Measurements from ENCODE around the gene GLI2. TPM values are rescaled to one million over a fixed set of nuclear protein-coding genes. Genes with fewer than 3 reads are reported as not detected.
A peak's percentile ranks its signal among the peaks of the same experiment; 100 is the strongest.

GLI2 gene
- total and polyA plus RNA-seq, 2 of the 8 experiments (the other 6 are each of a cell fraction or from before 2014, with no cell fraction given): 18.4 to 46.9 TPM

DNA sequence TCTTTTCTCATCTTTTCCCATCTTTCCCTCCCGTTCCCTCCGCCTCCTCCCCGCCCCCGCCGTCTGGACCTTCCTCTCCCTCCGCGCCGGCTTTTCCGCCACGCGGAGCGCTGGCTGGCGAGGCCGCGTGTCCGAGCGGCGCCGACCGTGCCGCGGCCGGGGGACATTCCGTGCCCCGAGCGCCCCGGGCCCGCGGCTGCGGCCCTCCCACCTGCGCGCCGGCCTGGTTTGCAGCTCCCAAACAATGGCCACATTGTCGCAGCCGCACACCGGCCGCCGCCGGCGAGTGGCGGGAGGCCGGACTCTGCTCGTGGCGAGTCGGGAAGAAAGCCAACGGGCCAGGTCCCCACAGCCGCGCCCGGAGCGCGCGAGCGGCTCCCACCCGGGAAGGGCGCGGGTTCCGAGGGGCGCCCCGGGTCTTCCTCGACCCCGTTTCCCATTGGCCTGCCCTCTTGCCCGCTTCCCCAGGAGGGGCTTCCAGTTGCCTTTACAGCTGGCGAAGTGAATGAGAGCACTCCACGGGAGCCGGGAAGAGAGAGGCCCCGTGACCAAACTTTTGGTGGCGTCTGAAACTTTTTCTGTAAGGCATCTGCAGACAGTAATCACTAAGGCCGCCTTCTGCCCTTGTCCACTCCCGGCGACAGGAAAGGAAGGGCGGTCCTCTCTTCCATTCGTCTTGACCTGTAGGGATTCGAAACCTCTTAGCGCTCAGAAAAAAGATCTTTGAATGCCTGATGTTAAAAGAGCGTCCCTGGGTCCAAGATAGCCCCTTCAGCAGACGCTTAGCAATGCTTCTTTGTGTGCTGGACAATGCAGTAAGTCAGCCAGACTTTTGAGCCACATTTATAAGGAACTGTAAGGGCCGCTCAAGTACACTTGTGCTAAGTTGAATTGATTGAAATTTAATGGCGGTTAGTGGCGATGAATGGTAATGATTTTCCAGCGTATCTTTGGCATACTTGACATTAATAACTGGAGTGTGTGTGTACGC lies 6.2 kb downstream of the GLI2 start (continued):
- no peak; the same call in 1 of the 2 replicates for TF ChIP-seq TAF1 (IDR thresholded peaks at IDR 0.05; ENCODE audit: low read depth, low read length)
- peak; percentile 58 for TF ChIP-seq KDM4A (IDR thresholded peaks at IDR 0.05; ENCODE audit: low read depth, low read length, severe bottlenecking)
- TF ChIP-seq, protein P1, sequence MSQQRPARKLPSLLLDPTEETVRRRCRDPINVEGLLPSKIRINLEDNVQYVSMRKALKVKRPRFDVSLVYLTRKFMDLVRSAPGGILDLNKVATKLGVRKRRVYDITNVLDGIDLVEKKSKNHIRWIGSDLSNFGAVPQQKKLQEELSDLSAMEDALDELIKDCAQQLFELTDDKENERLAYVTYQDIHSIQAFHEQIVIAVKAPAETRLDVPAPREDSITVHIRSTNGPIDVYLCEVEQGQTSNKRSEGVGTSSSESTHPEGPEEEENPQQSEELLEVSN (IDR thresholded peaks at IDR 0.05): no peak
- TF ChIP-seq ZNF274 (IDR thresholded peaks at IDR 0.05; ENCODE audit: borderline replicate concordance, extremely low read depth, low read length): no peak
- TF ChIP-seq POLR2A (IDR thresholded peaks at IDR 0.05; ENCODE audit: control extremely low read depth in 1 of 2, low read depth in 2 of 2, low read length in 2 of 2): peak in 1 of 2 experiments; percentile 34
- TF ChIP-seq, protein P2, sequence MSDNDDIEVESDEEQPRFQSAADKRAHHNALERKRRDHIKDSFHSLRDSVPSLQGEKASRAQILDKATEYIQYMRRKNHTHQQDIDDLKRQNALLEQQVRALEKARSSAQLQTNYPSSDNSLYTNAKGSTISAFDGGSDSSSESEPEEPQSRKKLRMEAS (IDR thresholded peaks at IDR 0.05): peak; percentile 48
- TF ChIP-seq SP1 (IDR thresholded peaks at IDR 0.05; ENCODE audit: low read depth, low read length): no peak
- TF ChIP-seq HDAC2 (IDR thresholded peaks at IDR 0.05; ENCODE audit: borderline replicate concordance in 1 of 2, low read depth in 2 of 2, low read length in 2 of 2): no peak; a peak in 1 of 4 replicates
- no peak for TF ChIP-seq KDM5A (IDR thresholded peaks at IDR 0.05; ENCODE audit: low read length)
- TF ChIP-seq GTF2F1 (IDR thresholded peaks at IDR 0.05; ENCODE audit: borderline replicate concordance, low read depth, low read length): no peak
- TF ChIP-seq BRCA1 (IDR thresholded peaks at IDR 0.05; ENCODE audit: low read depth, low read length): no peak
- TF ChIP-seq RBBP5 (IDR thresholded peaks at IDR 0.05; ENCODE audit: borderline replicate concordance, low read depth, low read length): peak; percentile 35; the same call in 1 of the 2 replicates
- TF ChIP-seq, protein P3, sequence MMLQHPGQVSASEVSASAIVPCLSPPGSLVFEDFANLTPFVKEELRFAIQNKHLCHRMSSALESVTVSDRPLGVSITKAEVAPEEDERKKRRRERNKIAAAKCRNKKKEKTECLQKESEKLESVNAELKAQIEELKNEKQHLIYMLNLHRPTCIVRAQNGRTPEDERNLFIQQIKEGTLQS (IDR thresholded peaks at IDR 0.05; ENCODE audit: insufficient read depth, low read depth, low read length): no peak
- TF ChIP-seq TCF12 (IDR thresholded peaks at IDR 0.05; ENCODE audit: low read depth, low read length): 0 out of 2 replicates have a peak, but pooled peaks have one; percentile 19
- TF ChIP-seq JUN (IDR thresholded peaks at IDR 0.05; ENCODE audit: low read depth, low read length): no peak
- TF ChIP-seq CBX5 (IDR thresholded peaks at IDR 0.05; ENCODE audit: low read depth, low read length): no peak
- TF ChIP-seq YY1 (IDR thresholded peaks at IDR 0.05; ENCODE audit: low read depth, low read length): 0 out of 2 replicates have a peak, but pooled peaks have one; percentile 45
- no peak for TF ChIP-seq HDAC6 (IDR thresholded peaks at IDR 0.05; ENCODE audit: low read depth, low read length)
- TF ChIP-seq, protein P4, sequence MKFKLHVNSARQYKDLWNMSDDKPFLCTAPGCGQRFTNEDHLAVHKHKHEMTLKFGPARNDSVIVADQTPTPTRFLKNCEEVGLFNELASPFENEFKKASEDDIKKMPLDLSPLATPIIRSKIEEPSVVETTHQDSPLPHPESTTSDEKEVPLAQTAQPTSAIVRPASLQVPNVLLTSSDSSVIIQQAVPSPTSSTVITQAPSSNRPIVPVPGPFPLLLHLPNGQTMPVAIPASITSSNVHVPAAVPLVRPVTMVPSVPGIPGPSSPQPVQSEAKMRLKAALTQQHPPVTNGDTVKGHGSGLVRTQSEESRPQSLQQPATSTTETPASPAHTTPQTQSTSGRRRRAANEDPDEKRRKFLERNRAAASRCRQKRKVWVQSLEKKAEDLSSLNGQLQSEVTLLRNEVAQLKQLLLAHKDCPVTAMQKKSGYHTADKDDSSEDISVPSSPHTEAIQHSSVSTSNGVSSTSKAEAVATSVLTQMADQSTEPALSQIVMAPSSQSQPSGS (IDR thresholded peaks at IDR 0.05; ENCODE audit: low read length): no peak

Measured in H1 (cell line).